Natural killer cell (primary cell): ENCODE measurements around the gene GSC. TPM values are rescaled to one million over a fixed set of nuclear protein-coding genes. Genes with fewer than 3 reads are reported as not detected.

Source experiments
- ATAC-seq, 3 donors: fragments of 150-1000 bp in 2 of 3; fragments of 200-7000 bp in 1 of 3; cut with Tn5 transposase; 1 replicate in 1 of 3; 2 replicates in 2 of 3; pipeline ENCODE4 v1.10.0; 2021; ENCODE audit warnings: mild to moderate bottlenecking in 2 of 3, moderate library complexity in 2 of 3
- DNase-seq, 2 donors: peaks; one replicate each; pipeline versions ENCODE4 v3.0.0 to v3.0.0-alpha.2; 2013 to 2021; ENCODE audit warnings: mixed read lengths in 1 of 2
- H3K27ac ChIP-seq: one replicate; pipeline ENCODE4 v1.5.1; 2013; ENCODE audit warnings: mild to moderate bottlenecking, low read length
- H3K27me3 ChIP-seq: one replicate; pipeline ENCODE4 v1.6.1; 2013; ENCODE audit warnings: low read length; ENCODE audit not compliant: control insufficient read depth, insufficient read depth
- H3K36me3 ChIP-seq: one replicate; pipeline ENCODE4 v1.6.1; 2013; ENCODE audit warnings: low read length; ENCODE audit not compliant: control insufficient read depth, insufficient read depth
- H3K4me1 ChIP-seq: one replicate; pipeline ENCODE4 v1.6.1; 2013; ENCODE audit warnings: low read length; ENCODE audit not compliant: control insufficient read depth, insufficient read depth
- H3K4me3 ChIP-seq: one replicate; pipeline ENCODE4 v1.5.1; 2013; ENCODE audit warnings: low read length
- H3K9me3 ChIP-seq: one replicate; pipeline ENCODE4 v1.6.1; 2013; ENCODE audit warnings: low read length; ENCODE audit not compliant: control insufficient read depth, insufficient read depth
- H3K27ac Mint-ChIP-seq, 2 donors: one replicate each; pipeline ENCODE4 v1.8.0; 2022; ENCODE audit warnings: mild to moderate bottlenecking in 2 of 2, mixed read lengths in 2 of 2, moderate library complexity in 1 of 2
- H3K27me3 Mint-ChIP-seq, 2 donors: one replicate each; pipeline ENCODE4 v1.8.0; 2022; ENCODE audit warnings: low read depth in 2 of 2, mixed read lengths in 2 of 2
- H3K36me3 Mint-ChIP-seq: one replicate; pipeline ENCODE4 v1.8.0; 2022; ENCODE audit warnings: mixed read lengths
- H3K4me1 Mint-ChIP-seq, 2 donors: one replicate each; pipeline ENCODE4 v1.8.0; 2022; ENCODE audit warnings: mixed read lengths in 2 of 2
- H3K4me3 Mint-ChIP-seq: one replicate; pipeline ENCODE4 v1.8.0; 2022; ENCODE audit warnings: mild to moderate bottlenecking, moderate library complexity, mixed read lengths
- H3K9me3 Mint-ChIP-seq, 2 donors: one replicate each; pipeline ENCODE4 v1.8.0; 2022; ENCODE audit warnings: mixed read lengths in 2 of 2
- CTCF ChIP-seq: fragments of 200-600 bp; IDR thresholded peaks from one replicate; pipeline ENCODE4 v1.8.0; 2022; ENCODE audit warnings: antibody characterized with exemption
- WGBS: methylation state at CpG from one replicate; pipeline ENCODE4 v1.1.7; 2013; ENCODE audit warnings: missing lambda C conversion rate; ENCODE audit not compliant: insufficient coverage; 5-methylcytosine and 5-hydroxymethylcytosine counted together
- intact Hi-C: fragments of 100-400 bp; cut with micrococcal nuclease; formaldehyde crosslinking; loops from one replicate; pipeline ENCODE4 v1.14.2; 2022
- total RNA-seq, 4 donors: library from RNA; stranded (reverse); fragments of 120-200 nt in 1 of 4; gene quantifications; one replicate each; pipeline versions ENCODE4 v1.2.3 to v1.2.4, GENCODE V29; 2013 to 2022

The GSC gene
- total RNA-seq, 3 donors from 2014 or later (not counting 1 experiment from before 2014, with no cell fraction given): 0.28 to 2.1 (median 0.77) TPM

GRCh38 chr14:94770251-94770749 lies 387 bp upstream of the GSC start:
- intact Hi-C loops: no loop called here
- no peak overlapping the region for H3K27ac ChIP-seq
- Mint-ChIP-seq H3K4me3 (peak overlapping the region; percentile 71), H3K27ac (no peak overlapping the region), H3K27me3 (peaks cover 64 to 80% of the 10 kb centered on the region in 2 donors), H3K4me1 (peaks cover 20 to 21% of the 10 kb centered on the region in 2 donors), H3K9me3 (no peaks in the 10 kb centered on the region), H3K36me3 (peaks cover under 1% of the 10 kb centered on the region)
- ATAC-seq (no peak), DNase-seq (no peak)
- no peaks in the 10 kb centered on the region for H3K9me3 ChIP-seq
- peaks cover 57% of the 10 kb centered on the region for H3K27me3 ChIP-seq
- no peak overlapping the region for H3K4me3 ChIP-seq
- H3K4me1 ChIP-seq: peaks cover 14% of the 10 kb centered on the region
- no peak for TF ChIP-seq CTCF
- no peaks in the 10 kb centered on the region for H3K36me3 ChIP-seq
- 7% methylated on average over 15 of the region's 18 CpGs for WGBS

DNA sequence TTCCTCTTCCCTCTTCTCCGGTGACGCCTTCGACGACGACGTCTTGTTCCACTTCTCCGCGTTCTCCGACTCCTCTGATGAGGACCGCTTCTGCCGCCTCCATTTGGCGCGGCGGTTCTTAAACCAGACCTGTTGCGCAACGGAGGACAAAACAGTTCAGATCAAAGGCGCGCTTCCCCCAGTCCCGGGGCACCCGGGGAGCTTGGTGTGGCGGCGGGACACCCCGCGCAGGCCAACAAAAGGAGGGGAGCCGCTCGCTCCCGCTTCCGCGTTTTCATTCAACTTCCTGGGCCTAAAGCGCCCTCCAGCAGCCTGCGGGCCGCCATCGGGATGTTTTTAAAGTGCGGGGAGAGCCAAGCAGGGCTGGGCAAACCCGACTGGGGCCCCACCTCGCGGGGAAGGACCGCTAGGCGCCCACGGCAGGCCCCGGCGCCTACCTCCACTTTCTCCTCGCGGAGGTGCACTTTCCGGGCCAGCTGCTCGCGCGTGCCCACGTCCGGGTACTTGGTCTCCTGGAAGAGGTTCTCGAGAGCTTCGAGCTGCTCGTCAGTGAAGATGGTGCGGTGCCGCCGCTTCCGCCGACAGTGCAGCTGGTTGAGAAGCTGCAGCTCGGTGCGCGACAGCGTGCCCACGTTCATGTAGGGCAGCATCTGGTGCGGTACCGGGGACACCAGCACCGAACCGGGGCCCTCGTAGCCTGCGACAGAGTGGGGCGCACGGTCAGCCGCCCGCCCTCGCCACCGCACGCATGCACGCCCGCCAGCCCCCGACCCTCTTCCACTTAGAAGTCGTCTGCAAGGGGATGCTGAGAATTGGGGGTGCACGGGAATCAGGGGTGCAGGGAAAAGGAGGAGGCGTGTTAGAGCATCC lies 1.2 kb downstream of the GSC start:
- Mint-ChIP-seq H3K27ac (peak overlapping the region; percentile 61 to 69), H3K9me3 (no peaks in the 10 kb centered on the region), H3K27me3 (peaks cover 64 to 75% of the 10 kb centered on the region in 2 donors), H3K4me3 (peak overlapping the region; percentile 91), H3K4me1 (peaks cover 20 to 21% of the 10 kb centered on the region in 2 donors), H3K36me3 (no peaks in the 10 kb centered on the region)
- Histone ChIP-seq H3K4me3 (no peak overlapping the region), H3K27ac (no peak overlapping the region), H3K36me3 (no peaks in the 10 kb centered on the region), H3K9me3 (no peaks in the 10 kb centered on the region), H3K27me3 (peaks cover 42% of the 10 kb centered on the region), H3K4me1 (peaks cover 14% of the 10 kb centered on the region)
- DNase-seq (peak in 1 of 2 donors; percentile 37), ATAC-seq (peak; percentile 26 to 48 (median 30))
- 2% methylated on average over 81 of the region's 82 CpGs for WGBS
- intact Hi-C loops: no loop called here
- TF ChIP-seq CTCF: no peak

- H3K9me3 Mint-ChIP-seq: no peaks in the 10 kb centered on the region
- peak overlapping the region; percentile 91 for H3K4me3 Mint-ChIP-seq
- peaks cover 67 to 75% of the 10 kb centered on the region in 2 donors for H3K27me3 Mint-ChIP-seq
- TF ChIP-seq CTCF: no peak
- H3K4me1 Mint-ChIP-seq: peaks cover 20 to 21% of the 10 kb centered on the region in 2 donors
- H3K9me3 ChIP-seq: no peaks in the 10 kb centered on the region
- H3K36me3 Mint-ChIP-seq: no peaks in the 10 kb centered on the region
- DNase-seq (no peak), ATAC-seq (no peak)
- intact Hi-C loops: no loop called here
- peaks cover 37% of the 10 kb centered on the region for H3K27me3 ChIP-seq
- no peaks in the 10 kb centered on the region for H3K36me3 ChIP-seq
- H3K27ac ChIP-seq: no peak overlapping the region
- no peak overlapping the region for H3K4me3 ChIP-seq
- WGBS: 6% methylated on average over 25 of the region's 26 CpGs
- H3K4me1 ChIP-seq: peaks cover 14% of the 10 kb centered on the region
- peak overlapping the region; percentile 61 to 69 for H3K27ac Mint-ChIP-seq
Observed at GRCh38 chr14:94768141-94768520, 1.8 kb downstream of the GSC start.
